ENCODE results near the gene DAPK2. TPM values are rescaled to one million over a fixed set of nuclear protein-coding genes. Genes with fewer than 3 reads are reported as not detected.
A peak's percentile ranks its signal among the peaks of the same experiment; 100 is the strongest.
"Not testable (repeated sequence)": the region's sequence is repeated elsewhere in the genome, so short reads cannot be mapped to it uniquely, and the experiment has no call there.

Gene DAPK2
- total RNA-seq, 1 donor from 2014 or later: 0.52 TPM

GRCh38 chr15:64058279-64058678 lies 12.0 kb upstream of the DAPK2 start:
- TF ChIP-seq EZH2 (IDR thresholded peaks at IDR 0.05; ENCODE audit: insufficient read depth, low read length) (no peak), CTCF (IDR thresholded peaks at IDR 0.05; ENCODE audit: insufficient read depth, low read depth, low read length) (no peak)
- Mint-ChIP-seq H3K36me3 (ENCODE audit: low read depth, unreplicated experiment) (no peaks in the 10 kb centered on the region), H3K27ac (ENCODE audit: unreplicated experiment) (no peak overlapping the region), H3K27me3 (ENCODE audit: low read depth, unreplicated experiment) (peaks cover 2% of the 10 kb centered on the region), H3K4me1 (ENCODE audit: low read depth, unreplicated experiment) (peaks cover 1% of the 10 kb centered on the region), H3K4me3 (ENCODE audit: unreplicated experiment) (no peak overlapping the region), H3K9me3 (ENCODE audit: unreplicated experiment) (no peaks in the 10 kb centered on the region)
- FAIRE-seq (no peak), DNase-seq (ENCODE audit: low read depth) (peak; percentile 22)
- Histone ChIP-seq H2AFZ (ENCODE audit: low read depth, low read length) (no peak overlapping the region), H3K9ac (ENCODE audit: low read length) (no peak overlapping the region), H3K4me1 (ENCODE audit: insufficient read depth, low read length) (no peaks in the 10 kb centered on the region), H3K27ac (ENCODE audit: low read depth, low read length) (no peak overlapping the region), H3K27me3 (ENCODE audit: insufficient read depth, low read length) (no peaks in the 10 kb centered on the region), H3K36me3 (ENCODE audit: insufficient read depth, low read length) (no peaks in the 10 kb centered on the region), H3K79me2 (ENCODE audit: insufficient read depth, low read length) (no peaks in the 10 kb centered on the region), H3K9me3 (ENCODE audit: insufficient read depth, low read depth, low read length) (no peaks in the 10 kb centered on the region), H4K20me1 (ENCODE audit: insufficient read depth, low read length) (no peaks in the 10 kb centered on the region), H3K4me3 (ENCODE audit: insufficient read depth, low read depth, low read length) (no peak overlapping the region), H3K4me2 (ENCODE audit: low read length) (no peak overlapping the region)

- DNase-seq (ENCODE audit: low read depth); H3K36me3 Mint-ChIP-seq (ENCODE audit: low read depth, unreplicated experiment); H3K4me1 Mint-ChIP-seq (ENCODE audit: low read depth, unreplicated experiment); FAIRE-seq; H4K20me1 ChIP-seq (ENCODE audit: insufficient read depth, low read length); H3K9ac ChIP-seq (ENCODE audit: low read length); H3K79me2 ChIP-seq (ENCODE audit: insufficient read depth, low read length); H3K27ac Mint-ChIP-seq (ENCODE audit: unreplicated experiment); H3K4me2 ChIP-seq (ENCODE audit: low read length); H2AFZ ChIP-seq (ENCODE audit: low read depth, low read length); H3K27ac ChIP-seq (ENCODE audit: low read depth, low read length); H3K9me3 Mint-ChIP-seq (ENCODE audit: unreplicated experiment); H3K4me3 ChIP-seq (ENCODE audit: insufficient read depth, low read depth, low read length); H3K27me3 ChIP-seq (ENCODE audit: insufficient read depth, low read length); H3K9me3 ChIP-seq (ENCODE audit: insufficient read depth, low read depth, low read length); H3K36me3 ChIP-seq (ENCODE audit: insufficient read depth, low read length); H3K4me3 Mint-ChIP-seq (ENCODE audit: unreplicated experiment); H3K27me3 Mint-ChIP-seq (ENCODE audit: low read depth, unreplicated experiment); H3K4me1 ChIP-seq (ENCODE audit: insufficient read depth, low read length): not testable (repeated sequence)
Measured at GRCh38 chr15:64053674-64054073, 7.4 kb upstream of the DAPK2 start.

DNA sequence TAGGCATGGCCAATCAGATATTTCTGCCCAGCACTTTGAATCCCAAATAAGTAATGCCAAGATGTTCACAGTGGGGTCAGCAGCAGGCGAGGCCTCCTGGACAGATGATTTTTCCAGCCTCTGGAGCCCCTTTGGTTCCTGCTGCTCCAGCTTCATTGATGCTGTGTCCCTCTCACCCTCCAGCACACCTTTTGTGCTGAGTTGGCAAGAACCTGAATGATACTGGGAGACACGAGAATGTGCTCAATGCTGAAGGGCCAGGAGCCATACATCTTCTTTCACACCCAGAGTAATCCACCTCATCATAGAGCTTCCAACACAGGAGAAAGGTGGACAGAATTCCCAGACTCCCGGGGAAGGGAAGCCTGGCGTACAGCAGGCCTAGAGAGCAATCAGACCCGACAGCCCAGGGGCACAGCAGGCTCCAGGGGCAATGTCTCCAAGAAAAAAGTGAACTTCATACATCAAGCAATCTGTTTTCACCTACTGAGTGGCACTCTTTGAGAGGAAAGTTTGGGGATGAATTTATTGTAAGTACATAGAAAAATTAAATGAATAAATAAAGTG lies 6.7 kb upstream of the DAPK2 start:
- H3K9me3 ChIP-seq (ENCODE audit: insufficient read depth, low read depth, low read length): no peaks in the 10 kb centered on the region
- Mint-ChIP-seq H3K27me3 (ENCODE audit: low read depth, unreplicated experiment) (peaks cover 15% of the 10 kb centered on the region), H3K4me1 (ENCODE audit: low read depth, unreplicated experiment) (peaks cover 7% of the 10 kb centered on the region), H3K36me3 (ENCODE audit: low read depth, unreplicated experiment) (no peaks in the 10 kb centered on the region), H3K4me3 (ENCODE audit: unreplicated experiment) (no peak overlapping the region), H3K27ac (ENCODE audit: unreplicated experiment) (no peak overlapping the region), H3K9me3 (ENCODE audit: unreplicated experiment) (no peaks in the 10 kb centered on the region)
- TF ChIP-seq EZH2 (IDR thresholded peaks at IDR 0.05; ENCODE audit: insufficient read depth, low read length): no peak
- no peak for TF ChIP-seq CTCF (IDR thresholded peaks at IDR 0.05; ENCODE audit: insufficient read depth, low read depth, low read length)
- peaks cover 3% of the 10 kb centered on the region for H3K27me3 ChIP-seq (ENCODE audit: insufficient read depth, low read length)
- no peaks in the 10 kb centered on the region for H3K4me1 ChIP-seq (ENCODE audit: insufficient read depth, low read length)
- H4K20me1 ChIP-seq (ENCODE audit: insufficient read depth, low read length): no peaks in the 10 kb centered on the region
- H3K27ac ChIP-seq (ENCODE audit: low read depth, low read length): no peak overlapping the region
- H2AFZ ChIP-seq (ENCODE audit: low read depth, low read length): no peak overlapping the region
- no peak overlapping the region for H3K4me3 ChIP-seq (ENCODE audit: insufficient read depth, low read depth, low read length)
- no peaks in the 10 kb centered on the region for H3K79me2 ChIP-seq (ENCODE audit: insufficient read depth, low read length)
- no peak for DNase-seq (ENCODE audit: low read depth)
- H3K9ac ChIP-seq (ENCODE audit: low read length): no peak overlapping the region
- no peaks in the 10 kb centered on the region for H3K36me3 ChIP-seq (ENCODE audit: insufficient read depth, low read length)
- H3K4me2 ChIP-seq (ENCODE audit: low read length): no peak overlapping the region
- no peak for FAIRE-seq
